Stimulated activated naive CD8-positive, alpha-beta T cell treated with anti-CD3 and anti-CD28 coated beads, Interleukin-15, amount 100 ng/mL, for 72 hours (primary cell): Measurements from ENCODE around the gene PRDX2.

Experiments used
- ATAC-seq: fragments of 150-1000 bp; cut with Tn5 transposase; 2 replicates; pipeline ENCODE4 v1.10.0; 2021; ENCODE audit warnings: mild to moderate bottlenecking, moderate library complexity
- DNase-seq, 2 donors: peaks; one replicate each; pipeline ENCODE4 v3.0.0; 2021 to 2022
- H3K27ac Mint-ChIP-seq, 2 donors: one replicate each; pipeline ENCODE4 v1.8.0; 2022; ENCODE audit warnings: mild to moderate bottlenecking in 2 of 2, mixed read lengths in 2 of 2, moderate library complexity in 2 of 2
- H3K27me3 Mint-ChIP-seq: one replicate; pipeline ENCODE4 v1.8.0; 2022; ENCODE audit warnings: mixed read lengths
- H3K4me1 Mint-ChIP-seq: one replicate; pipeline ENCODE4 v1.8.0; 2022; ENCODE audit warnings: mild to moderate bottlenecking, mixed read lengths
- H3K4me3 Mint-ChIP-seq, 2 donors: one replicate each; pipeline ENCODE4 v1.8.0; 2022; ENCODE audit warnings: mild to moderate bottlenecking in 2 of 2, mixed read lengths in 2 of 2, moderate library complexity in 1 of 2
- H3K9me3 Mint-ChIP-seq, 2 donors: one replicate each; pipeline ENCODE4 v1.8.0; 2022; ENCODE audit warnings: mixed read lengths in 2 of 2

The PRDX2 gene

DNA sequence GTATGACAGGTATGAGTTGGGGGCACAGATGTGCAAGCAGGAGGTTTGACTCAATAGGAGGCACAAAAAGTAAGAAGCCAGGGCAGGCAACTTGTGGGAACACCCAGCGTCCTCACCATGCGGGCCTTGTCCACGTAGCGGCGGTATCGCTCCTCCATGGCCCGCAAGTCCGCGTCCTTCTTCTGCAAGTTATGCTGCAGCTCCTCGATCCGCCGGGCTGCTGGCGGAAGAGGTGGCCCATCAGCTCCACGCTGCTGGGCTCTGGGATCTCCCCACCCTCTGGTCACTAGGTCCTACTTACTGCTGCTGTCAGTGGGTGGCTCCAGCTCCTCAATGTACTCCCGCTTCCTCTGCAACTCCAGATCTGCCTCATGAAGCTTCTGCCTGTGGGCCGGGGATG is 36.9 kb downstream of the PRDX2 start:
- no peak overlapping the region for H3K4me3 Mint-ChIP-seq
- DNase-seq (no peak), ATAC-seq (no peak)
- H3K9me3 Mint-ChIP-seq: no peaks in the 10 kb centered on the region
- no peaks in the 10 kb centered on the region for H3K27me3 Mint-ChIP-seq
- H3K27ac Mint-ChIP-seq: no peak overlapping the region
- peaks cover 24% of the 10 kb centered on the region for H3K4me1 Mint-ChIP-seq

DNA sequence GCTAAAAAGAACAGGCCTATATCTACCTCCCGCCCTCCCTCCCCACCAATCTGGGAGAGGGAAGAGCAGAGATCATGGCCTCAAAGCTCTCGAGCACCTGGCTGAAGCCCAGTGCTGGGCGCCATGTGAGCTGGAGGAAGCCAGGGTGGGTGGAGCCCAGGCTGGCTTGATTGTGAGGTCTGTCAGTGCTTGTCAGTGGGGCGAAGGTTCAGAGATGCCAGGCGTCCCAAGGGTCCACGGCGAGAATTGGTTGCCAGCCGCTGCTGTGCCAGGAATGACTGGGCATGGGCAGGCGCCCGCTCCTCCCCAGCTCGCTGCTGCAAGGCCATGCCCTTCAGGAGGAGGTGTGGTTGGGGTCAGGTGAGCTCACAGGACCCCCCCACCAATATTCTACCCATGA is 38.5 kb downstream of the PRDX2 start:
- Mint-ChIP-seq H3K4me1 (peaks cover 18% of the 10 kb centered on the region), H3K9me3 (no peaks in the 10 kb centered on the region), H3K27me3 (peaks cover 10% of the 10 kb centered on the region), H3K4me3 (no peak overlapping the region), H3K27ac (no peak overlapping the region)
- no peak for ATAC-seq
- DNase-seq: no peak

DNA sequence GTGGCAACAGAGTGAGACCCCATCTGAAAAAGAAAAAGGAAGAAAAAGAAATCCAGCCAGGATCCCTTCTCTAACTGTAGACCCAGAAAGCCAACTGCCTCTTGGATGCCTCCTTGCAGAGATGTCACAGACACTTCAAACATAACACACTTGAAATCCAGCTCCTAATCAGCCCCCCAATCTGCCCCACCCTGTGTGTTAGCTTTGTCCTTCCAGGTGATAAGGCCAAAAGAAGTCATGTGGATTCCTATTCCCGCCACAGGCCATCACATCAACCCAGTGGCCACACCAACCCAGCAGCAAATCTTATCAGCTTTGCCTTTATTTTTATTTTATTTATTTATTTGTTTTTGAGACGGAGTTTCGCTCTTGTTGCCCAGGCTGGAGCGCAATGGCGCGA is 41.9 kb downstream of the PRDX2 start:
- no peaks in the 10 kb centered on the region for H3K9me3 Mint-ChIP-seq
- H3K4me3 Mint-ChIP-seq: no peak overlapping the region
- H3K27me3 Mint-ChIP-seq: peaks cover 33% of the 10 kb centered on the region
- DNase-seq: no peak
- ATAC-seq: no peak
- peaks cover 11% of the 10 kb centered on the region for H3K4me1 Mint-ChIP-seq
- no peak overlapping the region for H3K27ac Mint-ChIP-seq

DNA sequence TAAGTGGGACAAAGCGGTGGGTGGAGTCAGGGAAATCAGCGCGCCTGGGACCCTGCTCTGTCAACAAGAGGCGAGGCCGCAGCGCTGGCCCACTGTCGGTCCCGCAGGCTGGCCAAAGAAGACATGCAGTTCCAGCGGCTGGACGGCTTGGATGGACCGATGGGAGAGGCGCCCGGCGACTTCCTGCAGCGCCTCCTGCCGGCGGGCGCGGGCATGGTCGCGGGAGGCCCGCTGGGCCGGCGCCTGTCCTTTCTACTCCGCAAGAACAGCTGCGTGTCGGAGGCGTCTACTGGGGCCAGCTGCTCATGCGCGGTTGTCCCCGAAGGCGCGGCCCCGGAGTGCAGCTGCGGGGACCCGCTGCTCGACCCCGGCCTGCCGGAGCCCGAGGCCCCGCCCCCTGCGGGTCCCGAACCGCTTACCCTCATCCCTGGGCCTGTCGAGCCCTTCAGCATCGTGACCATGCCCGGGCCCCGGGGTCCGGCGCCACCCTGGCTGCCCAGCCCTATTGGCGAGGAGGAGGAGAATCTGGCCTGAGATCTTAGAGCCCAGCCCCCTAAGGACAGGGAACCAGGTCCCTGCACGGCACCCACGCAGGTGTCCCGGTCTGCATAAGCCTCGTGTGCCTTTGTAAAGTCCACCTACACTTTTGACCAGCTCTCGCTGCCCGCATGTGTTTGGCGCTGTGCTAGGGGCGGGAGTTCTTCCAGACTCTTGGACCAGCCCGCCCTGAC is 43.9 kb downstream of the PRDX2 start:
- H3K4me3 Mint-ChIP-seq: peak overlapping the region; percentile 60 to 75
- H3K27me3 Mint-ChIP-seq: peaks cover 51% of the 10 kb centered on the region
- H3K9me3 Mint-ChIP-seq: no peaks in the 10 kb centered on the region
- DNase-seq: peak; percentile 71 to 75
- H3K4me1 Mint-ChIP-seq: peaks cover 11% of the 10 kb centered on the region
- no peak overlapping the region for H3K27ac Mint-ChIP-seq
- ATAC-seq: peak; percentile 85

DNA sequence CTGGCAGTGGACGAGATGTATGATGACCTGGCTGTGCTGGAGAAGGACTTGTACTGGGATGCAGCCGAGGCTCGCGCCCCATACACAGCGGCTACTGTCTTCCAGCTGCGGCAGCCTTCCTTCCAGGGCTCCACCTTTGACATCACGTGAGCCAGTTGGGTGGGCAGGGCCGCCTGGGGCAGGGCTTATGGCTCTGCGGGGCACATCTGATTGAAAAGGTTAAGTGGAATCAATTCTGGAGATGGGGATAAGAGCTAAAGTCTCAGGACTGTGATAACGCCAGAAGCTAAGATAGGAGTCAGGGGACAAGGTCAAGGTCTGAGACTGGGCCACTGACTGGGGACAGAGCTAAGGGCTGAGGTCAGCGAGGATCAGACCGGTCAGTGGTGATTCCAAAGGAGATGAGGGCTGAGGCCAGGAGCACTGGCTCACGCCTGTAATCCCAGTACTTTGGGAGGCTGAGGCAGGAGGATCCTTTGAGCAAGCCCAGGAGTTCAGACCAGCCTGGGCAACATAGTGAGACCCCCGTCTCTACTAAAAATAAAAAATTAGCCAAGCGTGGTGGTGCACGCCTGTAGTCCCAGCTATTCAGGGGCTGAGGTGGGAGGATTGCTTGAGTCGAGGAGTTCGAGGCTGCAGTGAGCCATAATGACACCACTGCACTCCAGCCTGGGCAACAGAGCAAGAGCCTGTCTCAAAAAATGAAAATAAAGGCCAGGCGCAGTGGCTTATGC is 45.3 kb downstream of the PRDX2 start:
- ATAC-seq (no peak), DNase-seq (no peak)
- peaks cover 11% of the 10 kb centered on the region for H3K4me1 Mint-ChIP-seq
- H3K4me3 Mint-ChIP-seq: no peak overlapping the region
- H3K27me3 Mint-ChIP-seq: peaks cover 61% of the 10 kb centered on the region
- no peak overlapping the region for H3K27ac Mint-ChIP-seq
- H3K9me3 Mint-ChIP-seq: no peaks in the 10 kb centered on the region

DNA sequence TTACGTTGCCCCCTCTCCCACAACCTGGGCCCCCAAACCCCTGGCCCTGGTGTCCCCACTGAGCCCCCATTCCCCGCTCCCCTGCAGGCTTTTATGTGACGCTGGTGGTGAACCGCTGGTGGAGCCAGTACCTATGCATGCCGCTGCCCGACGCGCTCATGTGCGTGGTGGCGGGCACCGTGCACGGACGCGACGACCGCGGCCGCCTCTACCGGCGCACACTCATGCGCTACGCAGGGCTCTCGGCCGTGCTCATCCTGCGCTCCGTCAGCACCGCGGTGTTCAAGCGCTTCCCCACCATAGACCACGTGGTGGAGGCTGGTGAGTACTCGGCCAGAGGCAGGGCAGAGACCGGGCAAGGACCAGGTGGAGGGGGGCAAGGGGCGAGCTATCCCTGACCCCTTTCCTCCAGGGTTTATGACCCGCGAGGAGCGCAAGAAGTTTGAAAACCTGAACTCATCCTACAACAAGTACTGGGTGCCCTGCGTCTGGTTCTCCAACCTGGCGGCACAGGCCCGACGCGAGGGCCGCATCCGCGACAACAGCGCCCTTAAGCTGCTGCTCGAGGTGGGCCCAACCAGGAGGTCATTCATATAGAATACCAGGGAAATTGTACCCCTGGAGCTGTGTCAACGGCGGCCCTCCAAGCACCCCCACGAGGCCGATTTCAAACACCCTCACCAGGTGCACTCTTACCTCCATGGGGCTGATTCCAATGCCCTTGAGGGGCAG is 47.0 kb downstream of the PRDX2 start:
- no peak overlapping the region for H3K4me3 Mint-ChIP-seq
- H3K27ac Mint-ChIP-seq: no peak overlapping the region
- H3K27me3 Mint-ChIP-seq: peaks cover 78% of the 10 kb centered on the region
- no peaks in the 10 kb centered on the region for H3K9me3 Mint-ChIP-seq
- ATAC-seq (no peak), DNase-seq (no peak)
- peaks cover 5% of the 10 kb centered on the region for H3K4me1 Mint-ChIP-seq

DNA sequence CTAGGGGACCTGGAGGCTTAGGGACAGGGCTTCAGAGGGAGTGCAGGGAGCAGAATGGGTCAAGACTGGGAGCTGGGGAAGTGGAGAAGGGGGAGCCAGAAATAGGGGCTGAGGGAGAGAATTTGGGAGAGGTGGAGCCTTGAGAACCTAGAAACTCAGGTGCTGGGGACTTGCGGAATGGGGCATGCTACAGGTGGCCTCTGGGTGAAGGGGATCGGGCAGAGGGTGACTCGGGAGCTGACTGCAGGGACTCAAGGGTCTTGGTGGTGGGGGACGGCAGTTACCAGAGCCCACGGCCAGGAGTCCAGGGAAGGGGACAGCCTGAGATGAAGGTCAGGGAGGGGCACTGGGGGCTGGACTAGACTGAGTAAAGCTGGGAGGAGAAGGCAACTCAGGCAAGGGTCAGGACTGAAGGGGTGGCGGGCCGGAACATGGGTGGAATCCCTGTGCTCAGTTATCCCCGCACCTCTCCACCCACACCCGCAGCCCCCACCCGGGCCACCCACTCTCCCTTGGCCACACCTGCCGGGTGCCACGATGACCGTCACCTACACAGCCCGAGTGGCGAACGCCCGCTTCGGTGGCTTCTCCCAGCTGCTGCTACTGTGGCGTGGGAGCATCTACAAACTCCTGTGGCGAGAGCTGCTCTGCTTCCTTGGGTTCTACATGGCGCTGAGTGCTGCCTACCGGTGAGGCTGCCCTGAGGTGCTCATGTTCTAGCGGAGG is 49.4 kb downstream of the PRDX2 start:
- Mint-ChIP-seq H3K4me1 (peaks cover under 1% of the 10 kb centered on the region), H3K4me3 (no peak overlapping the region), H3K27ac (no peak overlapping the region), H3K27me3 (peaks cover 71% of the 10 kb centered on the region), H3K9me3 (peaks cover 5 to 12% of the 10 kb centered on the region in 2 donors)
- ATAC-seq (no peak), DNase-seq (no peak)

DNA sequence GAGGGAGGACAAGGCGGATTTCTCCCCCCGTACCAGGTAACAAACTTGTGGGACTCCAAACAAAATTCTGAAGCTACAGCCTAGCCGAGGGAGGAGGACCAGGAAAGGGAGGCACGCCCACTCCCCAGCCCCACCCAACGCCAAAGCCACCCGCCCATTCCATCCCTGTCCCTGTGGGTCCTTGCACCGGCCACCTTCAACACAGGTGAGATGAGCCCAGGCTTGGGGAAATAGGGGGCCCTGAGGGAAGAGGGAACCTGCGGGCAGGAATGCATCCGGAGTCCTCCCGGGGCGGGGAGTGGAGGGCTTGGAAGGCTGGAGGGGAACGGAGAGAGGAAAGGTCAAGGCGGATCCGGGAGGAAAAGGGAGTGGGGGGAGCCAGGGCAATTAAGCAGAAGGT is 50.0 kb downstream of the PRDX2 start, which contains the start of gene BEST2:
Gene BEST2 (plus strand): TSS at position 157 of the 400 bp plus-strand sequence. CDS start 802 bp downstream, outside the sequence.
- Mint-ChIP-seq H3K4me1 (no peaks in the 10 kb centered on the region), H3K27me3 (peaks cover 70% of the 10 kb centered on the region), H3K27ac (no peak within 1 kb of the TSS), H3K4me3 (no peak within 1 kb of the TSS), H3K9me3 (peaks cover 5 to 12% of the 10 kb centered on the region in 2 donors)
- ATAC-seq (no peak), DNase-seq (no peak)

DNA sequence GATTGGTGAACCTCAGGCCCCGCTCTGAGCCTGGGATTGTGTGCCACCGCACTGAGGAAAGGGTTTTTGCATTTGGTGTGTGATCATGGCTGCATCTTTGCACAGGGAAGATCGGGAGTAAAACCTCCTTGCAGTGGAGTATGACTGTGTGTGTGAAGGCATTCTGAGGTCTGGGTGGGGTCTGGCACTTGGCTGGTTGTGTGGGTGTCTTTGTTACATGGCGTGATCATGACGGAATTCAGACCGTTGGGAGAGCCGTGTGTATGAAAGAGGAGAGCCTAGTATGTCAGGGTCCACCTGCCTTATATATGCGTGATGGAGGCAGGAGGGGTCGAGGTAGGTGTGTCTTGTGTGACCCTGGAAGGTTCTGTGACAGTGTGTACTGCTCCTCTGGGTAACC is 50.7 kb downstream of the PRDX2 start:
- no peak overlapping the region for H3K4me3 Mint-ChIP-seq
- H3K27me3 Mint-ChIP-seq: peaks cover 62% of the 10 kb centered on the region

DNA sequence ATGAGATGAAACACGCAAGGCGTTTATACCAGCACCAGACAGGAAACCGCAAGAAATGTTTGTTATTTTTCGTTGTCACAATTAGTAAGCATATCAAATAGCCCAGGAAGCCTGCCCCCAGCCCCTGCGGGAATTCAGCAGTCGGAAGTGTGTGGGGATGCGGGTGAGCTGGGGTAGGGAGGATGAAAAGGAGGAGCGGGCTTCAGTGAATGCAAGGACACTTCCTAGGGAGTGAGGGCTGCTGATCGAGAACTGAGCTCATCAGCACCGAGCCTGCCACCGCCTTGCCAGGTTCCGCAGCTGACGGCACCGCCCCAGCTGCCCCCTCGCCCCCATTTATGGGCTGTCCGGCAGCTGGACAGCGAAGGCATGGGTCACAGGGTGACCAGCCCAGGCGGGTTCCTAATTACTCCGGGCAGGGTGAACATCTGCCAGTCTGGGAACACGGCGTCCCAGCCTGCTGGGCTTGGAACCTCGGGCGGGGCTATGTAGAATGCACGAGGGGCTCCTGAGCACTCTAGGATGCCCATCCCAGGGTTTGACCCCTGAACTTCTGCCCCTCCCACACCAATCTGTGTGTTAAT is 51.6 kb downstream of the PRDX2 start:
- Mint-ChIP-seq H3K4me3 (peak overlapping the region in 1 of 2 donors; percentile 45), H3K9me3 (peaks cover 5 to 12% of the 10 kb centered on the region in 2 donors)

More for the DNA sequence above, 50.7 kb downstream of the PRDX2 start:
- no peak for ATAC-seq
- no peaks in the 10 kb centered on the region for H3K4me1 Mint-ChIP-seq
- peaks cover 5 to 12% of the 10 kb centered on the region in 2 donors for H3K9me3 Mint-ChIP-seq
- DNase-seq: no peak
- no peak overlapping the region for H3K27ac Mint-ChIP-seq

DNA sequence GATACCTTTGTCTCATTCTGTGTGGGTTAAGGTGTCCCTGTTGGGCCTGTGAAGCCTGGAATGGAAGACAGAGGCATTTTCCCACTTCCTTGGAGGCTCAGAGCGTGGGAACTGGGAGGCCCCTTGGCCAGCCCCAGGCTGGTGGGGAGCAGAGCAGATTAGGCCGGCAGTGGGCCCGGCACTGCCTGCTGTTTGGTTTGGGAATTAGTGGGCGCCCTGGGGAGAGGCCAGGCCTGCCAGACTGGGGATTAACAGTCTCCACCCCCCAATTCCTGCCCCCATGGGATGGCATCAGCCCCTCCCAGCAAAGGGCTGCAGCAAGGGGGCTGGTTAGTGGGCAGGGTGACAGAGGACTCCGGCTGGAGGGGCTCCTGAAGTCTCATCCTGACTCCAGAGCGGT is 53.1 kb downstream of the PRDX2 start:
- no peak overlapping the region for H3K4me3 Mint-ChIP-seq
- no peak for ATAC-seq
- H3K27me3 Mint-ChIP-seq: peaks cover 40% of the 10 kb centered on the region
- peaks cover 5 to 12% of the 10 kb centered on the region in 2 donors for H3K9me3 Mint-ChIP-seq
- H3K27ac Mint-ChIP-seq: no peak overlapping the region
- DNase-seq: no peak
- no peaks in the 10 kb centered on the region for H3K4me1 Mint-ChIP-seq

More for the DNA sequence above, 51.6 kb downstream of the PRDX2 start:
- ATAC-seq (no peak), DNase-seq (no peak)
- H3K27me3 Mint-ChIP-seq: peaks cover 54% of the 10 kb centered on the region
- H3K27ac Mint-ChIP-seq: no peak overlapping the region
- no peaks in the 10 kb centered on the region for H3K4me1 Mint-ChIP-seq
